Hepatocyte (in vitro differentiated cells): ENCODE data around the gene ZNF763.

Source experiments
- CTCF ChIP-seq: fragments of 200-600 bp; sonication (generic); IDR thresholded peaks from 2 replicates; pipeline ENCODE4 v1.5.1; 2016; ENCODE audit warnings: antibody characterized with exemption, mild to moderate bottlenecking; ENCODE audit not compliant: poor library complexity
- EZH2 ChIP-seq: fragments of 200-600 bp; sonication (generic); IDR thresholded peaks from 2 replicates; pipeline ENCODE4 v1.6.1; 2016; ENCODE audit warnings: antibody characterized with exemption, mild to moderate bottlenecking, borderline replicate concordance

- TF ChIP-seq CTCF (no peak), EZH2 (no peak)
Measured at GRCh38 chr19:12015753-12016116, 50.9 kb downstream of the ZNF763 start.
